ENCODE results near the gene ZNF506. TPM values are rescaled to one million over a fixed set of nuclear protein-coding genes. Genes with fewer than 3 reads are reported as not detected.
"Not testable (repeated sequence)": the region's sequence is repeated elsewhere in the genome, so short reads cannot be mapped to it uniquely, and the experiment has no call there.

Gene ZNF506
- total RNA-seq, 1 donor from 2014 or later = 22.1 TPM

GRCh38 chr19:19823916-19824315, 2.4 kb upstream of the ZNF506 start:
- no peak for TF ChIP-seq CTCF (IDR thresholded peaks at IDR 0.05)

GRCh38 chr19:19821976-19822375, 426 bp upstream of the ZNF506 start:
- H3K36me3 ChIP-seq = peaks cover 13% of the 10 kb centered on the region
- H3K4me3 ChIP-seq = peak overlapping the region; percentile 85
- intact Hi-C loops (cut with DNase I); H3K9me3 ChIP-seq; ATAC-seq; DNase-seq; H3K27me3 ChIP-seq: not testable (repeated sequence)
- H3K4me1 ChIP-seq = peaks cover 24% of the 10 kb centered on the region
- peak overlapping the region; percentile 96 for H3K27ac ChIP-seq

More at GRCh38 chr19:19823916-19824315, 2.4 kb upstream of the ZNF506 start:
- ATAC-seq (no peak), DNase-seq (no peak)
- intact Hi-C loops (cut with DNase I) = no loop called here
- Histone ChIP-seq H3K27me3 (no peaks in the 10 kb centered on the region), H3K4me3 (no peak overlapping the region), H3K9me3 (no peaks in the 10 kb centered on the region), H3K27ac (no peak overlapping the region), H3K4me1 (peaks cover 14% of the 10 kb centered on the region), H3K36me3 (peaks cover 9% of the 10 kb centered on the region)

GRCh38 chr19:19820774-19821320, 703 bp downstream of the ZNF506 start:
- no peaks in the 10 kb centered on the region for H3K27me3 ChIP-seq
- H3K4me1 ChIP-seq = peaks cover 24% of the 10 kb centered on the region
- no peak for ATAC-seq
- H3K36me3 ChIP-seq = peaks cover 13% of the 10 kb centered on the region
- no peak for DNase-seq
- intact Hi-C loops (cut with DNase I) = no loop called here
- H3K4me3 ChIP-seq = peak overlapping the region; percentile 85
- peaks cover 3% of the 10 kb centered on the region for H3K9me3 ChIP-seq
- H3K27ac ChIP-seq = peak overlapping the region; percentile 96
- TF ChIP-seq CTCF (IDR thresholded peaks at IDR 0.05) = no peak

GRCh38 chr19:19817357-19817756, 4.2 kb downstream of the ZNF506 start:
- DNase-seq = no peak
- H3K27ac ChIP-seq = no peak overlapping the region

GRCh38 chr19:19816679-19817078, 4.9 kb downstream of the ZNF506 start:
- ATAC-seq (no peak), DNase-seq (no peak)
- intact Hi-C loops (cut with DNase I) = no loop called here
- Histone ChIP-seq H3K36me3 (peaks cover 13% of the 10 kb centered on the region), H3K4me1 (peaks cover 24% of the 10 kb centered on the region), H3K27ac (no peak overlapping the region), H3K9me3 (peaks cover 3% of the 10 kb centered on the region), H3K4me3 (no peak overlapping the region), H3K27me3 (no peaks in the 10 kb centered on the region)
- no peak for TF ChIP-seq CTCF (IDR thresholded peaks at IDR 0.05)

More at GRCh38 chr19:19817357-19817756, 4.2 kb downstream of the ZNF506 start:
- Histone ChIP-seq H3K36me3 (peaks cover 13% of the 10 kb centered on the region), H3K4me1 (peaks cover 24% of the 10 kb centered on the region), H3K4me3 (no peak overlapping the region), H3K27me3 (no peaks in the 10 kb centered on the region), H3K9me3 (peaks cover 3% of the 10 kb centered on the region)
- TF ChIP-seq CTCF (IDR thresholded peaks at IDR 0.05) = no peak
- intact Hi-C loops (cut with DNase I) = no loop called here
- ATAC-seq = no peak

- H3K9me3 ChIP-seq; H3K27ac ChIP-seq; DNase-seq; H3K4me1 ChIP-seq; ATAC-seq; H3K4me3 ChIP-seq; H3K36me3 ChIP-seq; H3K27me3 ChIP-seq; intact Hi-C loops (cut with DNase I): not testable (repeated sequence)
These were observed 9.6 kb downstream of the ZNF506 start for GRCh38 chr19:19811999-19812398.

- Histone ChIP-seq H3K27ac (no peak overlapping the region), H3K4me3 (no peak overlapping the region), H3K4me1 (no peaks in the 10 kb centered on the region), H3K9me3 (peaks cover 5% of the 10 kb centered on the region), H3K27me3 (no peaks in the 10 kb centered on the region), H3K36me3 (peaks cover 36% of the 10 kb centered on the region)
- DNase-seq (no peak), ATAC-seq (no peak)
- intact Hi-C loops (cut with DNase I) = no loop called here
- no peak for TF ChIP-seq CTCF (IDR thresholded peaks at IDR 0.05)
These were observed 16.1 kb downstream of the ZNF506 start for GRCh38 chr19:19805480-19805879.

All from upper lobe of right lung (tissue), 1 donor.